ENCODE results near the gene CLEC4D. TPM values are rescaled to one million over a fixed set of nuclear protein-coding genes. Genes with fewer than 3 reads are reported as not detected.
"Not testable (repeated sequence)": the region's sequence is repeated elsewhere in the genome, so short reads cannot be mapped to it uniquely, and the experiment has no call there.

Gene CLEC4D
- total RNA-seq, 4 donors from 2014 or later = 0.87 to 3.6 TPM; not detected in 2

DNA sequence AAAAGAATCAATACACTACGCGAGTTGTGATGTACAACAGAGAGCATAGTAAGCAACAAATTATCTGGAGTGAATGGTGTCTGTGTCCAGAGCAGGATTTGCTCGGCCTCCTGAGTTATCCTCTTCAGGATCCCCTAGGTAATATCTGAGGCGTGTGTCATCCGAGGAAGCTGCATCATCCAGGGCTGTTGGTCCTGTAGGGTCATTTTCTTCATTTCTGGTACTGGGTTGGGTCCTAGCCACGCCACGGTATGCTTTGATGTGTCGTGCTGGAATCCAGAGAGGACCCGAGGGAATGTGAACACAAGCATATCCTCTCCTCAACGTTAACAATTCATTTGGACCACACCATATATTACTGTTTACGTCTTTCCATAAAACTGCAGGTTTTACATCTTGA, 46.4 kb downstream of the CLEC4D start:
- WGBS, 2 donors = 61 to 66% methylated on average over 11 of the region's 11 CpGs
- no peak overlapping the region for H3K4me3 ChIP-seq
- DNase-seq (ENCODE audit: low spot score in 2 of 2) = no peak
- H3K9me3 ChIP-seq = peaks cover 0 to 18% (median 0%) of the 10 kb centered on the region in 4 donors
- no peaks in the 10 kb centered on the region for H3K27me3 ChIP-seq
- TF ChIP-seq POLR2A (IDR thresholded peaks at IDR 0.05) (no peak), EP300 (IDR thresholded peaks at IDR 0.05) (no peak)
- TF ChIP-seq, protein P1, sequence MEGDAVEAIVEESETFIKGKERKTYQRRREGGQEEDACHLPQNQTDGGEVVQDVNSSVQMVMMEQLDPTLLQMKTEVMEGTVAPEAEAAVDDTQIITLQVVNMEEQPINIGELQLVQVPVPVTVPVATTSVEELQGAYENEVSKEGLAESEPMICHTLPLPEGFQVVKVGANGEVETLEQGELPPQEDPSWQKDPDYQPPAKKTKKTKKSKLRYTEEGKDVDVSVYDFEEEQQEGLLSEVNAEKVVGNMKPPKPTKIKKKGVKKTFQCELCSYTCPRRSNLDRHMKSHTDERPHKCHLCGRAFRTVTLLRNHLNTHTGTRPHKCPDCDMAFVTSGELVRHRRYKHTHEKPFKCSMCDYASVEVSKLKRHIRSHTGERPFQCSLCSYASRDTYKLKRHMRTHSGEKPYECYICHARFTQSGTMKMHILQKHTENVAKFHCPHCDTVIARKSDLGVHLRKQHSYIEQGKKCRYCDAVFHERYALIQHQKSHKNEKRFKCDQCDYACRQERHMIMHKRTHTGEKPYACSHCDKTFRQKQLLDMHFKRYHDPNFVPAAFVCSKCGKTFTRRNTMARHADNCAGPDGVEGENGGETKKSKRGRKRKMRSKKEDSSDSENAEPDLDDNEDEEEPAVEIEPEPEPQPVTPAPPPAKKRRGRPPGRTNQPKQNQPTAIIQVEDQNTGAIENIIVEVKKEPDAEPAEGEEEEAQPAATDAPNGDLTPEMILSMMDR (IDR thresholded peaks at IDR 0.05) = no peak
- no peak overlapping the region for H3K27ac ChIP-seq
- H3K4me1 ChIP-seq = no peaks in the 10 kb centered on the region
- H3K36me3 ChIP-seq = no peaks in the 10 kb centered on the region

DNA sequence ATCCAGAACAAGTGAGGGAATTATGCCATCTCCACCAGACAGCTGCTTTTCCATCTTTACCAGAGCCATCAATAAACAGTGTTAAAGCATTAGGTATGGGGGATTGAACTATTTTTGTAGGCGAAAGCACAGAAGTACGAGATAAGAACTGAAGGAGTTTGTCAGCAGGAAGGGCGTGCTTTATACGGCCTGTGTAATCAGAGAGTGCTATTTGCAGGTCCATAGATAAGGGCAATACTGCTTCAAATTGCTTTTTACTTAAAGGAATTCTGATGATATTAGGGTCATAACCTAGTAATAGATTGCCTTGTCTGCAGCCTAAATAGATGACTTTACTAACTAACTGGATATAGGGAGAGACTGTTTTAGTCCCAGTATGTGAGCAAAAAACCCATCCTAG, 47.7 kb downstream of the CLEC4D start:
- TF ChIP-seq, protein P1 (IDR thresholded peaks at IDR 0.05) = no peak
- TF ChIP-seq EP300 (IDR thresholded peaks at IDR 0.05) (no peak), POLR2A (IDR thresholded peaks at IDR 0.05) (no peak)
- 62 to 71% methylated on average over 4 of the region's 4 CpGs for whole genome bisulfite sequencing, 2 donors
- Histone ChIP-seq H3K4me1 (no peaks in the 10 kb centered on the region), H3K27ac (no peak overlapping the region), H3K4me3 (no peak overlapping the region), H3K36me3 (no peaks in the 10 kb centered on the region), H3K9me3 (peaks cover 0 to 18% (median 0%) of the 10 kb centered on the region in 4 donors), H3K27me3 (no peaks in the 10 kb centered on the region)
- no peak for DNase-seq (ENCODE audit: low spot score in 2 of 2)

DNA sequence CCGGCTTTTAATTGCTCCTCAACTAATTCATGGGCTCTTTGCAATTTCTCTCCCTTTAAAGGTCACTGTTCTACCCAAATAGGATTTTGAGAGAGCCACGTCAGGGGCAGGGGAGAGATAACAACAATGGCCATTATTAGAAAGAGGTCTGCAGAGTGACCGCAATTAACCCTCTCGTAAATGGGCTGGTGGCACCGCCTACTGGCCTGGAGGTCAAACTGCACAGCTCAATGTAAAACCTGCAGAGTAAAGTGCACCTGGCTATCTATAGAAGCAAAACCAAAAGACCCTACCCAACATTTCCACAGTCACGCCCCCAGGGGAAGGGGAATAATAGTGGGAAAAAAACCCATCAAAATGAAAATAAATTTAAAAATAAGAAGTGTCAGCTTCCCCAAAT, 49.0 kb downstream of the CLEC4D start:
- no peak for DNase-seq (ENCODE audit: low spot score in 2 of 2)
- H3K36me3 ChIP-seq = no peaks in the 10 kb centered on the region
- H3K4me1 ChIP-seq = no peaks in the 10 kb centered on the region
- no peak overlapping the region for H3K27ac ChIP-seq
- H3K9me3 ChIP-seq = peaks cover 0 to 18% (median 0%) of the 10 kb centered on the region in 4 donors
- 90 to 97% methylated on average over 6 of the region's 6 CpGs for WGBS, 2 donors
- TF ChIP-seq POLR2A (IDR thresholded peaks at IDR 0.05) (no peak), EP300 (IDR thresholded peaks at IDR 0.05) (no peak)
- TF ChIP-seq, protein P1 (IDR thresholded peaks at IDR 0.05) = no peak
- no peak overlapping the region for H3K4me3 ChIP-seq
- no peaks in the 10 kb centered on the region for H3K27me3 ChIP-seq

DNA sequence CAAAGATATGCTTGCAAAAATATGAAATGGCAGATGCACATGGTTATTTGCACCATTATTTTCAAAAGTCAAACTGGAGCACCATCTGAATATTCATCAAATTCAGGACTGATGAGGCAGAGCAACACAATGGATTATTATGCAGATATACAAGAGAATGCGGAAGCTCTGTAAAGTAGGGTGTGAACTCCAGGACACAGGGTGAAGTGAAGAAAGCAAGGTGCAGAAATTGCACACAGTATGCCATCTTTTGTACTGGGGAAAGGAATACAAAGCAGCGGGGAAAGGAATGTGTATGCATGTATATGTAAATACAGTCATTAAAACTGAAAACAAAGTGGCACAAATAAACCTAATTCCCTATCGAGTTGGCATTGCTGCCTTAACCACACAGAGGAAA, 50.1 kb downstream of the CLEC4D start:
- 69 to 71% methylated on average over 3 of the region's 3 CpGs for WGBS, 2 donors
- no peak for DNase-seq (ENCODE audit: low spot score in 2 of 2)
- Histone ChIP-seq H3K9me3 (peaks cover 0 to 23% (median 0%) of the 10 kb centered on the region in 4 donors), H3K27me3 (no peaks in the 10 kb centered on the region), H3K4me1 (no peaks in the 10 kb centered on the region), H3K27ac (no peak overlapping the region), H3K36me3 (no peaks in the 10 kb centered on the region), H3K4me3 (no peak overlapping the region)
- no peak for TF ChIP-seq EP300 (IDR thresholded peaks at IDR 0.05)
- TF ChIP-seq, protein P1 (IDR thresholded peaks at IDR 0.05) = no peak
- TF ChIP-seq POLR2A (IDR thresholded peaks at IDR 0.05) = no peak

DNA sequence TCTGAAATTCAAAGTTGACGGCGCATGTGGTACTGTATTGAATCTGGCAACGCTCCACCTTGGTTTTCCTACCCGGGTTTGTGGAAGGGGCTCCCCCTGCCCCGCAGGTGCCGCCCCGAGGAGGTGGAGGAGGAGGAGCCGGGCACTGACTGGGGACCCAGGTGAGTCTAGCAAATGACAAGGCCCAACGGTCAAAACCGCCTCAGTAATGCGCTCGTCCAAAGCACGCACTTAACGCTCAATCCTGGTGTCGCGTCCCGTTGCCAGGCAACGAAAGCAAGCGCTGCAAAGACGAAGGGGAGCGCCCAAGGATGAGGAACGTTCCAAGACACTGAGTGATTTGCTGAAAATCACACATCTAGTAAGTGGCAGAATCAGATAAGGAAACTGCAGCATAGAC, 51.4 kb downstream of the CLEC4D start:
- Histone ChIP-seq H3K9me3 (peaks cover 0 to 23% (median 0%) of the 10 kb centered on the region in 4 donors), H3K27ac (no peak overlapping the region), H3K36me3 (no peaks in the 10 kb centered on the region), H3K27me3 (no peaks in the 10 kb centered on the region), H3K4me3 (no peak overlapping the region), H3K4me1 (no peaks in the 10 kb centered on the region)
- 69% methylated on average over 22 of the region's 22 CpGs for WGBS, 2 donors
- no peak for TF ChIP-seq POLR2A (IDR thresholded peaks at IDR 0.05)
- TF ChIP-seq EP300 (IDR thresholded peaks at IDR 0.05) = no peak
- TF ChIP-seq, protein P1 (IDR thresholded peaks at IDR 0.05) = no peak
- no peak for DNase-seq (ENCODE audit: low spot score in 2 of 2)

DNA sequence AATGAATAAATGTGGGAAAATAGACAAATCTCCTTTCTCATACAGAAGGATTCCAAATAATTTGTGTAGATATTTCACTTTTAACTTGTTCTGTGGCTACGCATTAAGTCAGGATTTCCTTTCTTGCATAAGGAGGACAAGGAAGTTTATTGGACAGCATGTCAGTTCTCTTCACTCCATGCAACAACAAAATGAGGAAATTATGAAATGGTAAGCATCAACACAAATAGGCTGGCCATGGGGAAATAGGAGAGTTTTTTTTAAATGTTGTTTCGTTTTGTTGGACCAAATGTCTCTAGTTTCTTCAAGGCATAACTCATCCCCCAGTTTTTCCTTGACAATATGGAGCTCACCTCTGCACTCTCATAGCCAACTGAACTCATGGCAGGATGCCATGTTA, 52.7 kb downstream of the CLEC4D start:
- WGBS, 2 donors = 61 to 67% methylated on average over 2 of the region's 2 CpGs

More for the DNA sequence above, 52.7 kb downstream of the CLEC4D start:
- not testable (repeated sequence) for H3K27me3 ChIP-seq; H3K36me3 ChIP-seq; DNase-seq (ENCODE audit: low spot score in 2 of 2); H3K4me3 ChIP-seq; H3K4me1 ChIP-seq
- Histone ChIP-seq H3K9me3 (peaks cover 0 to 23% (median 0%) of the 10 kb centered on the region in 4 donors), H3K27ac (peak overlapping the region in 1 of 4 donors; percentile 8)
